Hair follicle dermal papilla cell (primary cell): ENCODE data around the gene TJP3. TPM values are rescaled to one million over a fixed set of nuclear protein-coding genes. Genes with fewer than 3 reads are reported as not detected.

Experiments used
- small RNA-seq: library from RNA; depleted of rRNA; stranded (forward); fragments of <200 nt; gene quantifications from one replicate; pipeline ENCODE3, GENCODE V24; 2012
- total RNA-seq: library from RNA; depleted of rRNA; stranded (reverse); fragments of >200 nt; gene quantifications from 2 replicates; pipeline ENCODE4 v1.2.3, GENCODE V29; 2012

Gene TJP3, protein sequence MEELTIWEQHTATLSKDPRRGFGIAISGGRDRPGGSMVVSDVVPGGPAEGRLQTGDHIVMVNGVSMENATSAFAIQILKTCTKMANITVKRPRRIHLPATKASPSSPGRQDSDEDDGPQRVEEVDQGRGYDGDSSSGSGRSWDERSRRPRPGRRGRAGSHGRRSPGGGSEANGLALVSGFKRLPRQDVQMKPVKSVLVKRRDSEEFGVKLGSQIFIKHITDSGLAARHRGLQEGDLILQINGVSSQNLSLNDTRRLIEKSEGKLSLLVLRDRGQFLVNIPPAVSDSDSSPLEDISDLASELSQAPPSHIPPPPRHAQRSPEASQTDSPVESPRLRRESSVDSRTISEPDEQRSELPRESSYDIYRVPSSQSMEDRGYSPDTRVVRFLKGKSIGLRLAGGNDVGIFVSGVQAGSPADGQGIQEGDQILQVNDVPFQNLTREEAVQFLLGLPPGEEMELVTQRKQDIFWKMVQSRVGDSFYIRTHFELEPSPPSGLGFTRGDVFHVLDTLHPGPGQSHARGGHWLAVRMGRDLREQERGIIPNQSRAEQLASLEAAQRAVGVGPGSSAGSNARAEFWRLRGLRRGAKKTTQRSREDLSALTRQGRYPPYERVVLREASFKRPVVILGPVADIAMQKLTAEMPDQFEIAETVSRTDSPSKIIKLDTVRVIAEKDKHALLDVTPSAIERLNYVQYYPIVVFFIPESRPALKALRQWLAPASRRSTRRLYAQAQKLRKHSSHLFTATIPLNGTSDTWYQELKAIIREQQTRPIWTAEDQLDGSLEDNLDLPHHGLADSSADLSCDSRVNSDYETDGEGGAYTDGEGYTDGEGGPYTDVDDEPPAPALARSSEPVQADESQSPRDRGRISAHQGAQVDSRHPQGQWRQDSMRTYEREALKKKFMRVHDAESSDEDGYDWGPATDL
- not detected in 2 replicates for total RNA-seq

DNA sequence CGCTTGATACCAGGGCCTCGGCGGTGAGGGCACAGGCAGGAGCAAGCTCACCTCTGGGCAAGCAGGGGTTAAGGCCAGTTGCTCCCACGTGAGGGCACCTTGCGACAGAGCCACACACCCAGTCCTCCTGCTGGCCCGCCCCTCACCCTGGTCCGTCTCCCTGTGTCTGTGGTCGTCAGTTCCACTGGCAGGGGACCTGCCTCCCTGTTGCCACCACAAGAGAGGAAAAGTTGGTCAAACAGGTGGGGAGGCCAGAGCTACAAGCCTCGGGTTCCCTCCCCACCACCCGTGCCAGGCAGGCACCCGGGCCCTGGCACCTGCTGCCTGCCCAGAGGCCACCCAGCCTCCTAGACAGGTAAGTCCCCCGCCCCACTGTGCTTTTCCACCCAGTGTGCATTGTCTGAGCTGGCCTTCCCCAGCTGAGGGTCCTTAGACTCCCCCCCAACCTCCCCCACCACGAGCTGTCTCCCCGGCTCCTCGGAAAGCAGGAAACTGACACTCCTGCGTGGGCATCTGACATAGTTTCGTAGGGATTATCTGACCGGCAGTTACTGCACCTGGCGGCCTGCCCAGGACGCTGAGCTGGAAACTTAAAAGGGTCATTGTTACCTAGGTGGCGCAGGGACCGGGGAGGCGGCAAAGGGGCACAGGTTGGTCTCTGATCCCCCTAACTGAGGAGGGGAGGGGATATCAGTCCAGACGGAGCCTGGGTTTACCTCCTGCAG is at the start of gene TJP3:
TJP3 (plus strand) TSS at position 178 of the 725 bp plus-strand sequence. CDS start 20,049 bp downstream, outside the sequence.

DNA sequence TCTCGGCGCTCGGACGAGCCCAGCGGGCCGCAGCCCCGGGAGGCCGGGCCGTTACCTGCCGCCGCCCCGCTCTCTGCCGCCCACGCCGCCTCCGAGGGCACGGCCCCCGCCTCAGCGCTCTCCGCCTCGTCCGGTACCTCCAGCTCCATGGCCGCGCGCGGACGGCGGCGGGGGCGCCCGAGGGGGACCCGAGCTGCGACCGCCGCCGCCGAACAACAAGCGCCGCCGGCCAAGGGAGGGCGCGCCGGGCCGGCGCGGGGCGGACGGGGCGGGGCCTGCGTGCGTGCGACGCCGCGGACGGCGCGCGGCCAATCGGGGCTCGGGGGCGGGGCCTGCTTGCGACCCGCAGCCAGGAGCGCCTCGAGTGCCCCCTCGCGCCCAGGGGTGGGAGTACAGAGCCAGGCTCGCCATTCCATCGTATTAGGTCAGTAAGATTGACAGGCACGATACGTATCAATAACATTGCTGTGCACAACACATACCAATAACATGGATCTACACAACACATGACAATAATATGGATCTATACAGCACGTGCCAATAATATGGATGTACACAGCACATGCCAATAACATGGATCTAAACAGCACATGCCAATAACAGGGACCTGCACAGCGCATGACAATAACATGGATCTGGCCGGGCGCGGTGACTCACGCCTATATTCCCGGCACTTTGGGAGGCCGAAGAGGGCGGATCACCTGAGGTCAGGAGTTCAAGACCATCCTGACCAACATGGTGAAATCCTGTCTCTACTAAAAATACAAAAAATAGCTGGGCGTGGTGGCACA is 7.7 kb upstream of the TJP3 start, which contains the start of gene PIP5K1C:
PIP5K1C (minus strand) TSS at position 227 of the 791 bp plus-strand sequence; CDS start at position 149, 78 bp downstream.

DNA sequence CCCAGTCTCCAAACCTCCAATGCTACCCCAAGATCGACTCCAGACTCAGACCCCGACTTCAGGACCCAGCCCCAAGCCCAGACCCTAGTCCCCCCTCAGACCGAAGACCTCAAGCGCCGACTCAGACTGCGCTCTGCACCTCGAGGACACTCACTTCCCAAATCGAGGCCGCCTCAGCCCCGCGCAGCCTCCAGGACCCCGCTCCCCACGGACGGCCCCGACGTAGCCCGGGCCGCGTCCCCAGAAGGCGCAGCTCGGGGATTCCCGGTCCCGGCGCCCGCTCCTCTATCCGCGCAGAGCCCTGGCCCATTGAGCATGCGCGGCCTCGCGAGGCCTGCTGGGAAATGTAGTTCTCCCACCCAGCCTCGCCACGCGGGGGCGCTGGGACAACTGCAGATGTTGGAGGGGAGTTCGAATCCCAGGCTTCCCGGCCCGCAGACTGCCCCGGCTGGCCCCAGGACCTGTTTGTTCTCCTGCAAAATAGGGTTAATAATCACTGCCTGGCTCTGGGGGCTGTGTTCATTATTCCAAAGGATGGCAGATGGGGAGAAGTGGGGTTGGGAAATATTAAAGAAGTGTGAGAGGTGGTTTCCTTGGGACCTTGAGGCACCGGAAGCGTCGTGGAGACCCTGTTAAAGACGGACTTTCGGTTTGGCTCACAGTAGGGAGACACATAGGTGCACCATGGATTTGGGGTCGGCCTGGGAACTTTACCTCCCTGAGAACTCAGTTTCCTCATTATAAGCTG is 53.4 kb downstream of the TJP3 start, which contains the start of gene APBA3:
APBA3 (minus strand) TSS at position 311 of the 748 bp plus-strand sequence. CDS start 1,428 bp downstream, outside the sequence.

DNA sequence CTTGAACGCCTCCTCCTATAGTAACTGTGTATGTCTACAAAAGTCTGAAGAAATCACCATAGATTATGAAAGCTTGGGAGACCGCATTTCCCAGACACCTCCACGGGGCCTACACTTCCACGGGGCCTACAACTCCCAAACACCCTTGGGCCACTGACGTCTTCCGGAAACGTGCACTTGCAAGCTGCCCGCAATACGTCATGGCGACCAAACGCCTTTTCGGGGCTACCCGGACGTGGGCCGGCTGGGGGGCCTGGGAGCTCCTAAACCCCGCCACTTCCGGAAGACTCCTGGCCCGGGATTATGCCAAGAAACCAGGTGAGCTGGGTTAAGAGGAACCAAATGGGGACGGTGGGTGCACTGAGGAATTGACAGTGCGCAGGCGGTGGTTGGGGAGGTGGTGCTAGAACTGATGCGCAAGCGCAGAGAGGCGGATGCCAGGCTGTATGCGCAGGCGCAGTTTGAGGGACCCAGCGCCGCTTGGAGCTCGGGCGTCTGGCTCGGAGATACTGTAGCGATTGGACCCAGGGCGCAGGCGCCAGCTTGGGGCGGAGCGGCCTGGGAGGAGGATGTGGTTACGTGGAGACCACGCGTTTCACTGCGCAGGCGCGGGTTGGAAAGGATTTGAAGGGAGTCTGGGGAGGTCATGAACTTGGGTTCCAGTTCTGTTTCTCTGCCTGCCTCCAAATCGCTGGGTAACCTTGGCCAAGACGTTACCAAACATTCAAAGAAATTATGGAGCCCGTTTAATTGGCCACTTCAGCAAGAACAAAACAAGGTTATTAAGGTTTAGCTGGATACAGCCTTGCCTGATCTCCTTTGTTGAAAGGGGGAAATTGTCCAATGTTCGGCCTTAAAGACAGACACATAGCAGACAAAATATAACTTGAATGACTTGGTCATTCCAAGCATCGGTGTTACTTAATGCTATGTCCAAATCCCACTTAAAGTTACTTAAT is 54.6 kb downstream of the TJP3 start, which contains the start of gene MRPL54:
MRPL54 (plus strand) TSS at position 182 of the 959 bp plus-strand sequence; CDS start at position 201, 19 bp downstream.

DNA sequence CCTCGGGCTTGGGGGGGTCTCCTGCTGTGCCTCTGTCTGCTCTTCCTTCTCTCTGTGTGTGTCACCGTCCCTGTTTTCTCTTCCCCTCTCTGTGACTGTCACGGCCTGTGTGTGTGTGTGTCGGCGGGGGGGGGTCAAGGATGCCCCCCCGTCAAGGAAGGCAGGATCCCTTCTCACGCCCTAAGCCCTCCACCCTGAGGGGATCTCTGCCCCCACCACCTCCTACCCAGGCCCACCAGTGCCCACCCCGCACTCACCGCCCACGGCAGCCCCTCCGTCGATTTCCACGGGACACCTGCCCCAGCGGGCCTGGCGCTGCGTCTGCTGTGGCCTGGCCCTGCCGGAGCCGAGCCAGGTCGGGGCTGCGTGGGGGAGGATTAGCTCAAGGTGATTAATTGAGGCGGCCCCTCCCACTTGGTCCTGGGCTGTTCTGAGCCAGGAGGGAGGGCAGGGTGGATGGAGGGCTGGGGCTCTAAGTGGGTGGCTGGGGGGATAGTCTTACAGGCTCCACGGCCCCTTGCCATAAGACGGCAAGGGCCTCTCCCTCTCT is 63.8 kb downstream of the TJP3 start, which contains the start of gene RAX2:
RAX2 (minus strand) TSS at position 323 of the 550 bp plus-strand sequence. CDS start 486 bp downstream, outside the sequence.

DNA sequence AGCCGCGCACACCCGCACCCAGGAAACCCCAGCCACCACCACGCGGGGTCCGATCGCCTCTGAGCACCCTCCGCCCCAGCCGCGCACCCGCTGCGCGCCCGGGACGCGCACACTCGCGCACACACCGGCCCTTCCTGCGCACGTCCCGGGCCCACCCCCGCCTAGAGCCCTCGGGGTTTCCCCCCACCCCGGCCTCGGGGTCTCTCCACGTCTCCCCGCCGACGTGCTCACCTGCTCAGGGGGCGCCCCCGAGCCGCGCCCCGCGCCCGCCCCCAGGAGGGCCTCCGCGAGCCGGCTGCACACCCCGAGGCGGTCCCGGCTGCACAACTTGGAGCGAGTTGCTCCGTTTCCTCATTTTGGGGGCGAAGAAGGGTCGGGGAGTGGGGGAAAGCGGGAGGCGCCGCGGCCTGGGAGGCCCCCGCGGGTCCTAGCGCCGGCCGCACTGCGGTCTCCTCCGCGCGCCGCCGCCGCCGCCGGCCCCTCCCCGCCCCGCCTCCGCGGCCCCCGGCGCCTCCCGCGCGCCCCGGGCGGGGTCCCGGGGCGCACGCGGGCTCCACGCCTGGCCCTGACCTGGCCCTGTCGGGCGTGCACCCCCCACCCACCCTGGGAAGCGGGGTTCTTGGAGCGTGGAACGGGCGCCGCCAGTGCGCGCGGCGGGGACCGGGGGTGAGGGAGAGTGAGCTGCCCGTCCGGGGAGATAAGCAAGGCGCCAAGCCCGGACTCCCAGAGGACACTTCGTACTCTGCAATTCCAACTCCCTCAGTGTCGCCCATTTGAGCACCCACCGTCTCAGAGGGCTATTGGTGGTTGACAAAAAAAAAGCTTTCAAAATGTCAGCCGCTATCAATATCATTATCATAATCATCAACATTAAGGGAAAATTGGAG is 78.0 kb downstream of the TJP3 start, which contains the start of gene MATK:
MATK (minus strand) TSS at position 444 of the 887 bp plus-strand sequence. CDS start 1,246 bp downstream, outside the sequence.

Small RNAs within 50 kb of the gene (small RNA-seq; reads per million reads assigned to genes)
- not detected for gene AC005777.1

Other genes starting within 250 kb of the TJP3 start
- not detected in 2 replicates for gene SMIM24, start 227.9 kb upstream of the TJP3 start, total RNA-seq
- gene SMIM44, start 224.9 kb upstream of the TJP3 start, total RNA-seq: not detected in 2 replicates
- 9.7 and 10.1 TPM in 2 replicates for gene DOHH, start 207.7 kb upstream of the TJP3 start, total RNA-seq
- 44.0 and 56.1 TPM in 2 replicates for gene FZR1, start 202.1 kb upstream of the TJP3 start, total RNA-seq
- not detected in 2 replicates for gene TEKTIP1, start 169.2 kb upstream of the TJP3 start, total RNA-seq
- 103 TPM in 2 replicates for gene MFSD12, start 150.8 kb upstream of the TJP3 start, total RNA-seq
- gene HMG20B, start 135.4 kb upstream of the TJP3 start, total RNA-seq: 77.6 and 97.1 TPM in 2 replicates
- gene GIPC3, start 122.9 kb upstream of the TJP3 start, total RNA-seq: 0.16 and 0.24 TPM in 2 replicates
- gene TBXA2R, start 101.5 kb upstream of the TJP3 start, total RNA-seq: 5.8 and 6.0 TPM in 2 replicates
- 28.4 and 30.0 TPM in 2 replicates for gene CACTIN, start 81.6 kb upstream of the TJP3 start, total RNA-seq
- 42.3 and 43.3 TPM in 2 replicates for gene PIP5K1C, start 7.9 kb upstream of the TJP3 start, total RNA-seq
- gene APBA3, start 53.3 kb downstream of the TJP3 start, total RNA-seq: 22.1 and 22.5 TPM in 2 replicates
- 21.1 and 38.6 TPM in 2 replicates for gene MRPL54, start 54.3 kb downstream of the TJP3 start, total RNA-seq
- gene RAX2, start 63.8 kb downstream of the TJP3 start, total RNA-seq: not detected in 2 replicates
- not detected in 2 replicates for gene MATK, start 78.0 kb downstream of the TJP3 start, total RNA-seq
- gene ZFR2, start 160.7 kb downstream of the TJP3 start, total RNA-seq: under 0.01 TPM in 1 of 2 replicates, not detected in the other
- gene ATCAY, start 172.3 kb downstream of the TJP3 start, total RNA-seq: not detected in 2 replicates
- gene NMRK2, start 224.7 kb downstream of the TJP3 start, total RNA-seq: not detected in 2 replicates